IgD-negative memory B cell (primary cell): Measurements from ENCODE around the gene TMEM123. TPM values are rescaled to one million over a fixed set of nuclear protein-coding genes. Genes with fewer than 3 reads are reported as not detected.

Experiments used
- H3K27ac Mint-ChIP-seq, 3 donors: one replicate each; pipeline ENCODE4 v1.8.0; 2020 to 2022; ENCODE audit warnings: mild to moderate bottlenecking in 3 of 3, mixed read lengths in 3 of 3, moderate library complexity in 1 of 3
- H3K27me3 Mint-ChIP-seq: one replicate; pipeline ENCODE4 v1.8.0; 2021; ENCODE audit warnings: mixed read lengths
- H3K36me3 Mint-ChIP-seq: one replicate; pipeline ENCODE4 v1.8.0; 2020; ENCODE audit warnings: mild to moderate bottlenecking, mixed read lengths
- H3K4me1 Mint-ChIP-seq, 3 donors: one replicate each; pipeline ENCODE4 v1.8.0; 2020 to 2022; ENCODE audit warnings: mixed read lengths in 3 of 3, mild to moderate bottlenecking in 1 of 3
- H3K4me3 Mint-ChIP-seq, 4 donors: one replicate each; pipeline ENCODE4 v1.8.0; 2020 to 2022; ENCODE audit warnings: mild to moderate bottlenecking in 4 of 4, mixed read lengths in 4 of 4, moderate library complexity in 3 of 4
- H3K9me3 Mint-ChIP-seq, 3 donors: one replicate each; pipeline ENCODE4 v1.8.0; 2020 to 2021; ENCODE audit warnings: mixed read lengths in 3 of 3, mild to moderate bottlenecking in 1 of 3
- polyA plus RNA-seq: library from polyadenylated mRNA; unstranded; fragments of 300-500 nt; fragmentation: Illumina TruSeq; gene quantifications from one replicate; pipeline ENCODE4 v1.2.3, GENCODE V29; 2021

TMEM123 gene
- polyA plus RNA-seq, 1 donor from 2014 or later, result 179 TPM

DNA sequence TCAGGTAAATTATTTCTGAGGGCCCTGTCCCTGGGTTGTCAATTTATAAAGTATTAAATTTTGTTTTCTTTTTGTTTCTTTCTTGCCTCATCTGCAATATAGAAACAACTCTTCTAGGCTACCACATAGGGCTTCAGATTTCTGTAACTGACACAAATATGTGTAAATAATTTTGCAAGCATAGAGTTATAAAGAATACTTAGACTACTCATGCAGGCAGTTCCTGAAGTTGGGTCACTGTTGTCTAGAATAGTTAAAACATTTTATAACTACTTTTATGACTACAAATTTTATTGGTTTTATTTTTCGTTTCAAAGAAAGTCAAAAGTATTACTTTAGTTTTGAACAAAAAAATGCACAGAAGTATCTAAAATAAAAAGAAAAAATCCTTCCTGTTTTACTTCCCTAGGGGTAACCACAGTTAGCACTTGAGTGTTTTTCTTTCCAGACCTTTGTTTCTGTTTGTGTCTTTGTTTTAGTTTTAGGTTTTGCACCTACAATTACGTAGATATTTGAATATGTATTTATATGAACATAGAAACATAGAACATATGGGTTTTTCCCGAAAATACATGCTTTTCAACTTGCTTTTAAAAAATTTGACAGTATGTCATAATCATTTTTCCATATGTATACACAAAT lies 12.4 kb upstream of the TMEM123 start:
- peak overlapping the region in 2 of 3 donors; percentile 17 to 25 for H3K27ac Mint-ChIP-seq
- peaks cover 8 to 19% (median 18%) of the 10 kb centered on the region in 3 donors for H3K4me1 Mint-ChIP-seq
- H3K27me3 Mint-ChIP-seq, result no peaks in the 10 kb centered on the region
- H3K36me3 Mint-ChIP-seq, result peaks cover 1% of the 10 kb centered on the region
- no peaks in the 10 kb centered on the region for H3K9me3 Mint-ChIP-seq
- H3K4me3 Mint-ChIP-seq, result peak overlapping the region in 2 of 4 donors; percentile 2 to 77

DNA sequence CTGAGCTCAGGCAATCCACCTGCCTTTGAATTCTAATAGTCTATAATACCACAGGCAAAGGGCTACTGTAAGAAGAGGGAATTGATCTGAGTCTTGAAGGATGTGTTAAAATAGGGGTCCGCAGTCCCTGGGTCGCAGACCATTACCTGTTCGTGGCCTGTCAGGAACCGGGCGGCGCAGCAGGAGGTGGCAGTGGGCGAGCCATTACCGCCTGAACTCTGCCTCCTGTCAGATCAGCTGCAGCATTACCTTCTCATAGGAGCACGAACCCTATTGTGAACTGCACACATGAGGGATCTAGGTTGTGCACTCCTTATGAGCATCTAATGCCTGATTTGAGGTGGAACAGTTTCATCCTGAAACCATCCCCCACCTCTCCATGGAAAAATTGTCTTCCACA lies 11.5 kb upstream of the TMEM123 start:
- Mint-ChIP-seq H3K9me3 (no peaks in the 10 kb centered on the region), H3K27ac (no peak overlapping the region), H3K27me3 (no peaks in the 10 kb centered on the region), H3K4me1 (peaks cover 8 to 17% (median 16%) of the 10 kb centered on the region in 3 donors), H3K36me3 (no peaks in the 10 kb centered on the region), H3K4me3 (no peak overlapping the region)

DNA sequence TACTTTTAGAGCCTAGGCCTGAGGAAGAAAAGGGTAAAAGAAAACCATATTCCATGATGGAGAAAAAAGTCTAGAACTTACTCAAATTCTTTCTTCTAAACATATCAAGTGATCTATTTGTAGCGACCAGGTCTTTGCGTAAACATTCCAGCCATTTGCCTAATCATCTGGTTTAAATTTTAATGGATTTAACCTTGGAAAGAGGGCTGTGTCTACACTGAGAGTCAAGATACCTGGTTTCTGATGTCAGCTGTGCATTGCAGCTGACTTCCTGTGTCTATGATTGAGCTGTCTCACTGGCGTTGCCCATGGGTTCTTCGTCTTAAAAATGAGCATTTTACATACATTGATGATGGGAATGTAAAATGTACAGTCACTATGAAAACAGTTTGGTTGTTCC lies 10.0 kb upstream of the TMEM123 start:
- H3K9me3 Mint-ChIP-seq, result no peaks in the 10 kb centered on the region
- H3K27ac Mint-ChIP-seq, result no peak overlapping the region
- peaks cover 8 to 16% (median 12%) of the 10 kb centered on the region in 3 donors for H3K4me1 Mint-ChIP-seq
- H3K27me3 Mint-ChIP-seq, result peaks cover 1% of the 10 kb centered on the region
- H3K4me3 Mint-ChIP-seq, result no peak overlapping the region
- H3K36me3 Mint-ChIP-seq, result no peaks in the 10 kb centered on the region

DNA sequence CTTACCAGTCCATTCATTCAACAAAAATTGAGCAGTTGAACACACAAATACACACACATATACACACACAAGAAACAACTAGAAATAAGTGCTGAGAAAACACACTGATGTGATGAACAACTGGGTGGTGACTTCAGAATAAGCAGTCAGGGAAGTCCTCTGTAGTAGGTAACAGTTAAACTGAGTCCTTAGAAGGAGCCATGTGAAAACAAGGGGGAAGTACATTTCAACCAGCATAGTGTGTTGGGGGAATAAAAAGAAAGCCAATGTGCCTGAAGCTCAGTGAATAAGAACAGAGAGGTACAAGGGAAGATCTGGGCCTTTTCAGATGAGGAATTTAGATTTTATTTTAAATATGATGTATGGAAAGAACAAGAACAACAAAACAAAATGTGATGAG lies 6.8 kb upstream of the TMEM123 start:
- peaks cover 5 to 17% (median 10%) of the 10 kb centered on the region in 3 donors for H3K4me1 Mint-ChIP-seq
- H3K27ac Mint-ChIP-seq, result no peak overlapping the region
- no peak overlapping the region for H3K4me3 Mint-ChIP-seq
- H3K9me3 Mint-ChIP-seq, result no peaks in the 10 kb centered on the region
- no peaks in the 10 kb centered on the region for H3K36me3 Mint-ChIP-seq
- H3K27me3 Mint-ChIP-seq, result peaks cover 1% of the 10 kb centered on the region

GRCh38 chr11:102458548-102458947 lies 6.0 kb upstream of the TMEM123 start:
- H3K36me3 Mint-ChIP-seq, result no peaks in the 10 kb centered on the region
- H3K4me3 Mint-ChIP-seq, result no peak overlapping the region
- H3K9me3 Mint-ChIP-seq, result no peaks in the 10 kb centered on the region
- no peak overlapping the region for H3K27ac Mint-ChIP-seq
- H3K27me3 Mint-ChIP-seq, result peaks cover 1% of the 10 kb centered on the region
- H3K4me1 Mint-ChIP-seq, result peaks cover 5 to 14% (median 10%) of the 10 kb centered on the region in 3 donors

DNA sequence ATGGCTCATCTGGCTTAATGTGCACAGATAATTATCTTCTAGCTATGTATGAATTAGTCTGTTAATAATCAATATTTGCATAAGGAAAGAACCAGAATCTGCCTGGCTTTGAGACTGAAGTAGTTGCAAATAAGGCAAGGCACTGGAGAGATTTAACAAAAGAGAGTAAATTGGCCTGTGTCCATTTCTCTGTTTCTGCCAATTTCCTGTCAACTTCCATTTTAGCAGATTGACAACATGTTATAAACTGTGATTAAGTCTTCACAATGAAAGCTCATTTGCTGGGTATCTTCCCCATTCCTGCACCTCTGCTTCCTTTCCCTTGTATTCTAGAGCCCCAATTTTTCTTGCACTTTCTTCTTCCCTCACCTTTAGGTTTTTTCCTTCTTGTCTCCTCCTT lies 5.3 kb upstream of the TMEM123 start:
- H3K27ac Mint-ChIP-seq, result no peak overlapping the region
- H3K9me3 Mint-ChIP-seq, result no peaks in the 10 kb centered on the region
- H3K27me3 Mint-ChIP-seq, result peaks cover 1% of the 10 kb centered on the region
- H3K4me3 Mint-ChIP-seq, result no peak overlapping the region
- H3K36me3 Mint-ChIP-seq, result no peaks in the 10 kb centered on the region
- peaks cover 8 to 19% (median 10%) of the 10 kb centered on the region in 3 donors for H3K4me1 Mint-ChIP-seq

- peaks cover 1% of the 10 kb centered on the region for H3K27me3 Mint-ChIP-seq
- no peaks in the 10 kb centered on the region for H3K9me3 Mint-ChIP-seq
- no peaks in the 10 kb centered on the region for H3K36me3 Mint-ChIP-seq
- H3K27ac Mint-ChIP-seq, result no peak overlapping the region
- peaks cover 9 to 20% (median 10%) of the 10 kb centered on the region in 3 donors for H3K4me1 Mint-ChIP-seq
- peak overlapping the region in 1 of 4 donors; percentile 100 for H3K4me3 Mint-ChIP-seq
These were observed 4.6 kb upstream of the TMEM123 start for GRCh38 chr11:102457056-102457677.

- no peak overlapping the region for H3K27ac Mint-ChIP-seq
- H3K36me3 Mint-ChIP-seq, result no peaks in the 10 kb centered on the region
- peaks cover 10 to 22% (median 16%) of the 10 kb centered on the region in 3 donors for H3K4me1 Mint-ChIP-seq
- no peaks in the 10 kb centered on the region for H3K9me3 Mint-ChIP-seq
- H3K4me3 Mint-ChIP-seq, result peak overlapping the region in 1 of 4 donors; percentile 100
- H3K27me3 Mint-ChIP-seq, result peaks cover 1% of the 10 kb centered on the region
These were observed 3.8 kb upstream of the TMEM123 start for GRCh38 chr11:102456381-102456780.

- Mint-ChIP-seq H3K36me3 (no peaks in the 10 kb centered on the region), H3K4me3 (peak overlapping the region in 3 of 4 donors; percentile 22 to 100 (median 39)), H3K27me3 (peaks cover 1% of the 10 kb centered on the region), H3K9me3 (no peaks in the 10 kb centered on the region), H3K27ac (peak overlapping the region in 2 of 3 donors; percentile 98 to 99), H3K4me1 (peaks cover 31 to 43% (median 40%) of the 10 kb centered on the region in 3 donors)
These were observed 1.4 kb upstream of the TMEM123 start for GRCh38 chr11:102453921-102454320.

- Mint-ChIP-seq H3K4me3 (peak overlapping the region; percentile 94 to 100 (median 98)), H3K27me3 (no peaks in the 10 kb centered on the region), H3K4me1 (peaks cover 37 to 49% (median 46%) of the 10 kb centered on the region in 3 donors), H3K27ac (peak overlapping the region; percentile 96 to 99 (median 98)), H3K36me3 (no peaks in the 10 kb centered on the region), H3K9me3 (no peaks in the 10 kb centered on the region)
These were observed 734 bp upstream of the TMEM123 start for GRCh38 chr11:102453302-102453695.

GRCh38 chr11:102451681-102452460 lies 694 bp downstream of the TMEM123 start:
- Mint-ChIP-seq H3K27ac (peak overlapping the region; percentile 92 to 99 (median 95)), H3K4me1 (peaks cover 51 to 60% (median 59%) of the 10 kb centered on the region in 3 donors), H3K36me3 (peaks cover 2% of the 10 kb centered on the region), H3K9me3 (no peaks in the 10 kb centered on the region), H3K4me3 (peak overlapping the region; percentile 94 to 100 (median 98)), H3K27me3 (no peaks in the 10 kb centered on the region)

DNA sequence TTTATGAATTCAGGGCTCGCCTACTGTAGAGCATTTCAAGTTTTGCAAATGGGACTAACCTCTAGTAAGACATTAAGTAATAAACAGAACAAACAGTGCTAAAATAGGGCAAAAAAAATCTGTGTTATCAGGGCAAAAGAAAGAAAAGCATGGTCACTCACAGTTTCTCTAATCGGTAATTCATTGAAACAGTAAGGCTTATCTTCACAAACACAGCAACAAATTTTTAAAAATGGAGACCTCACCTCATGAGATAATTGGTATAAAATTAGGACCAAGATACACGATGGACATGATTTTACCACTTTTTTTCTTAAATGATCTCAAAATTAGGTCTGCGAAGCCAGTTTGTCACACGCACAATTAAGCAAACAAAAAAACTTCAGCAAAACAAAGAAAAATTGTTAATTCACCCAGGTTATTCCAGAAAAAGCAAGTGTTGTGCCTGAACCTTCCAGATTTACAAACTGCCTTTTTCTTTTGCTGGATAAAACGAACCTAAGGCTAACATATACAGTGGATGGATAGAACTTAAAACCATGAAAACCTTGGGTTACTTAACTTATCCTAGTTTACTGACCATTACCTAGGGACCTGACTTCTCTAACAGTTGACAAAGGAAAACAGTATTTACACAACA lies 1.4 kb downstream of the TMEM123 start:
- Mint-ChIP-seq H3K36me3 (peaks cover 2% of the 10 kb centered on the region), H3K9me3 (no peaks in the 10 kb centered on the region), H3K4me3 (peak overlapping the region; percentile 94 to 100 (median 98)), H3K4me1 (peaks cover 53 to 66% (median 62%) of the 10 kb centered on the region in 3 donors), H3K27ac (peak overlapping the region; percentile 92 to 99 (median 95)), H3K27me3 (no peaks in the 10 kb centered on the region)

GRCh38 chr11:102449651-102450570 lies 2.7 kb downstream of the TMEM123 start:
- Mint-ChIP-seq H3K4me3 (peak overlapping the region; percentile 75 to 100 (median 96)), H3K9me3 (no peaks in the 10 kb centered on the region), H3K27me3 (no peaks in the 10 kb centered on the region), H3K36me3 (peaks cover 8% of the 10 kb centered on the region), H3K4me1 (peaks cover 48 to 67% (median 55%) of the 10 kb centered on the region in 3 donors), H3K27ac (peak overlapping the region in 2 of 3 donors; percentile 36 to 68)

DNA sequence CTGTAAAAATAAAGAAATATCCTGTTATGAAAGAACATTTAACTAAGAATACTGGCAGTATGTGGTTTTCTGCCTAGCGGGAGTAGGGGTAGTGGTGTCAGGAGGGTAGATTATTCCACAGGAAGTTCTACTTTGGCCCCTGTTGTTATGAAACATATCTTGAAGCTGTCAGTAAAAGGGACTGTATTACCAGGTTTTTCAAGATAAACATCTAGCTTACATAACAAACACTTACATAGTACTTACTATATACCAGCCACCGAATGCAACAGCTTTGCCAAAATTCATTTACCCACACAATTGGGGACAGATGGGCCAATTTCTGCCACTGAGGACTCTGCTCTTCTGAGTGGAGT lies 3.7 kb downstream of the TMEM123 start:
- Mint-ChIP-seq H3K36me3 (peaks cover 12% of the 10 kb centered on the region), H3K9me3 (no peaks in the 10 kb centered on the region), H3K27ac (peak overlapping the region in 2 of 3 donors; percentile 49 to 68), H3K4me1 (peaks cover 49 to 67% (median 55%) of the 10 kb centered on the region in 3 donors), H3K27me3 (no peaks in the 10 kb centered on the region), H3K4me3 (peak overlapping the region in 2 of 4 donors; percentile 30 to 100)
